SK-N-SH (cell line): ENCODE measurements around the gene EIPR1. TPM values are rescaled to one million over a fixed set of nuclear protein-coding genes. Genes with fewer than 3 reads are reported as not detected.

Experiments used
- CTCF ChIA-PET: fragments of 300-600, 350-600 bp; formaldehyde crosslinking; extraction: SDS; loops from one replicate; lab custom pipeline; 2021; lab: Yijun Ruan, JAX
- POLR2A ChIA-PET: fragments of 350-600 bp; sonication (Branson Sonifier 250); formaldehyde crosslinking; extraction: SDS; loops from one replicate; lab custom pipeline; 2020; ENCODE audit warnings: antibody characterized with exemption, inconsistent platforms; lab: Yijun Ruan, JAX
- DNase-seq: peaks from one replicate; pipeline ENCODE4 v3.0.0; 2012
- H2AFZ ChIP-seq: fragments of 200-600 bp; sonication (generic); 2 replicates; pipeline ENCODE4 v1.8.1; 2016; ENCODE audit warnings: antibody characterized with exemption, mild to moderate bottlenecking, low read depth
- H3F3A ChIP-seq: fragments of 200-600 bp; sonication (generic); replicated peaks from 2 replicates; pipeline ENCODE3; 2016; ENCODE audit warnings: antibody characterized with exemption, mild to moderate bottlenecking; ENCODE audit not compliant: insufficient read depth
- H3K27ac ChIP-seq, 2 experiments: fragments of 200-500 bp in 1 of 2; fragments of 200-600 bp in 1 of 2; sonication (Bioruptor generic) in 1 of 2; sonication (generic), shearing (Covaris generic) in 1 of 2; 2 replicates each; pipeline versions ENCODE4 v1.5.1 to v1.6.1; 2014 to 2016; ENCODE audit warnings: low read depth in 2 of 2, inconsistent platforms in 1 of 2, low read length in 1 of 2, mild to moderate bottlenecking in 1 of 2, mixed read lengths in 1 of 2
- H3K27me3 ChIP-seq: fragments of 200-600 bp; sonication (generic), shearing (Covaris generic); 2 replicates; pipeline ENCODE4 v1.6.1; 2016; ENCODE audit warnings: mixed run types; ENCODE audit not compliant: insufficient read depth
- H3K36me3 ChIP-seq, 2 experiments: fragments of 200-500 bp in 1 of 2; fragments of 200-600 bp in 1 of 2; sonication (Bioruptor generic) in 1 of 2; sonication (generic) in 1 of 2; replicated peaks in 1 of 2; 2 replicates each; pipeline versions ENCODE3 to v1.5.1; 2014 to 2016; ENCODE audit warnings: low read length in 1 of 2, mild to moderate bottlenecking in 1 of 2; ENCODE audit not compliant: insufficient read depth in 2 of 2, control insufficient read depth in 1 of 2
- H3K4me1 ChIP-seq, 2 experiments: fragments of 200-500 bp in 1 of 2; fragments of 200-600 bp in 1 of 2; sonication (Bioruptor generic) in 1 of 2; sonication (generic), shearing (Covaris generic) in 1 of 2; 2 replicates each; pipeline versions ENCODE4 v1.5.1 to v1.6.1; 2014 to 2016; ENCODE audit warnings: low read depth in 1 of 2, low read length in 1 of 2, mixed run types in 1 of 2; ENCODE audit not compliant: insufficient read depth in 2 of 2, control insufficient read depth in 1 of 2
- H3K4me2 ChIP-seq: fragments of 200-600 bp; sonication (generic), shearing (Covaris generic); 2 replicates; pipeline ENCODE4 v1.6.1; 2017; ENCODE audit warnings: mixed run types
- H3K4me3 ChIP-seq, 2 experiments: fragments of 200-500 bp in 1 of 2; fragments of 200-600 bp in 1 of 2; sonication (Bioruptor generic) in 1 of 2; sonication (generic), shearing (Covaris generic) in 1 of 2; 2 replicates each; pipeline versions ENCODE4 v1.5.1 to v1.8.1; 2014 to 2016; ENCODE audit warnings: low read depth in 2 of 2, inconsistent platforms in 1 of 2, low read length in 1 of 2, mild to moderate bottlenecking in 1 of 2, mixed read lengths in 1 of 2, moderate library complexity in 1 of 2
- H3K79me2 ChIP-seq: fragments of 200-600 bp; sonication (generic); 2 replicates; pipeline ENCODE4 v1.8.1; 2017; ENCODE audit warnings: mild to moderate bottlenecking; ENCODE audit not compliant: insufficient read depth
- H3K9ac ChIP-seq: fragments of 200-600 bp; sonication (generic); 2 replicates; pipeline ENCODE4 v1.6.1; 2017; ENCODE audit warnings: mixed run types
- H3K9me2 ChIP-seq: fragments of 200-600 bp; sonication (generic); 2 replicates; pipeline ENCODE4 v1.6.1; 2017; ENCODE audit warnings: mixed run types
- H3K9me3 ChIP-seq: fragments of 200-600 bp; sonication (generic); 2 replicates; pipeline ENCODE4 v1.6.1; 2017; ENCODE audit warnings: mixed run types, mild to moderate bottlenecking, moderate library complexity
- H4K20me1 ChIP-seq: fragments of 200-600 bp; sonication (generic); 2 replicates; pipeline ENCODE4 v1.6.1; 2017; ENCODE audit warnings: mild to moderate bottlenecking, mixed run types; ENCODE audit not compliant: insufficient read depth
- CHD2 ChIP-seq: fragments of 150-350 bp; IDR thresholded peaks from 2 replicates; pipeline ENCODE4 v1.6.1; 2018; ENCODE audit warnings: low read length; ENCODE audit not compliant: partially characterized antibody
- EZH2phosphoT487 ChIP-seq: fragments of 200-600 bp; sonication (generic); IDR thresholded peaks from 2 replicates; pipeline ENCODE4 v1.6.1; 2017; ENCODE audit warnings: low read depth, mixed run types, mild to moderate bottlenecking, antibody characterized with exemption, moderate library complexity, borderline replicate concordance
- FOXM1 ChIP-seq: IDR thresholded peaks from 2 replicates; pipeline ENCODE4 v1.4.0; 2012; ENCODE audit warnings: low read depth, mild to moderate bottlenecking
- GATA2 ChIP-seq: sonication (generic); formaldehyde crosslinking; IDR thresholded peaks from 2 replicates; pipeline ENCODE4 v1.5.0; 2020; ENCODE audit warnings: mild to moderate bottlenecking, missing genetic modification reagents
- JUND ChIP-seq: IDR thresholded peaks from 2 replicates; pipeline ENCODE4 v1.4.0; 2012
- MAX ChIP-seq: IDR thresholded peaks from 2 replicates; pipeline ENCODE4 v1.4.0; 2012; ENCODE audit warnings: low read depth
- MEF2A ChIP-seq: IDR thresholded peaks from 2 replicates; pipeline ENCODE4 v1.4.0; 2012; ENCODE audit warnings: low read depth, borderline replicate concordance
- NFIC ChIP-seq: IDR thresholded peaks from 2 replicates; pipeline ENCODE4 v1.4.0; 2012; ENCODE audit warnings: borderline replicate concordance
- NRF1 ChIP-seq: IDR thresholded peaks from 2 replicates; pipeline ENCODE4 v1.6.1; 2012; ENCODE audit warnings: low read depth, mild to moderate bottlenecking, low read length
- POLR2AphosphoS5 ChIP-seq: IDR thresholded peaks from 2 replicates; pipeline ENCODE4 v1.6.1; 2012; ENCODE audit warnings: low read depth, low read length
- RAD21 ChIP-seq: IDR thresholded peaks from 2 replicates; pipeline ENCODE4 v1.6.1; 2012; ENCODE audit warnings: mild to moderate bottlenecking, low read length
- RXRA ChIP-seq: IDR thresholded peaks from 2 replicates; pipeline ENCODE4 v1.4.0; 2012; ENCODE audit warnings: low read depth, mild to moderate bottlenecking, borderline replicate concordance
- SIN3A ChIP-seq: IDR thresholded peaks from 2 replicates; pipeline ENCODE4 v1.6.1; 2012; ENCODE audit warnings: low read depth, mild to moderate bottlenecking, low read length, moderate library complexity, borderline replicate concordance
- TAF1 ChIP-seq: IDR thresholded peaks from 2 replicates; pipeline ENCODE4 v1.6.1; 2012; ENCODE audit warnings: low read depth, mild to moderate bottlenecking, low read length, moderate library complexity, borderline replicate concordance
- TCF12 ChIP-seq: IDR thresholded peaks from 2 replicates; pipeline ENCODE4 v1.4.0; 2012
- TEAD4 ChIP-seq: IDR thresholded peaks from 2 replicates; pipeline ENCODE4 v1.4.0; 2012; ENCODE audit warnings: mild to moderate bottlenecking, borderline replicate concordance; ENCODE audit not compliant: insufficient read depth
- USF1 ChIP-seq: IDR thresholded peaks from 2 replicates; pipeline ENCODE4 v1.4.0; 2012; ENCODE audit warnings: low read depth, borderline replicate concordance
- WGBS: methylation state at CpG from one replicate; pipeline ENCODE4 v1.1.6; 2017; ENCODE audit warnings: low lambda C conversion rate; 5-methylcytosine and 5-hydroxymethylcytosine counted together
- polyA plus RNA-seq, 3 experiments: library from polyadenylated mRNA; depleted of rRNA; stranded (reverse); fragments of >200 nt; gene quantifications; 2 replicates each; pipeline ENCODE4 v1.2.3, GENCODE V29; 2012
- TF ChIP-seq, protein P1 (sequence below): fragments of 200-600 bp; sonication (generic); IDR thresholded peaks from 2 replicates; pipeline ENCODE4 v1.6.1; 2017; ENCODE audit warnings: antibody characterized with exemption, mild to moderate bottlenecking, moderate library complexity
- TF ChIP-seq, protein P2 (sequence below): IDR thresholded peaks from 2 replicates; pipeline ENCODE4; 2012

EIPR1 gene
- polyA plus RNA-seq, 1 of the 3 experiments (the other 2 are of a cell fraction) = 85.9 TPM

DNA sequence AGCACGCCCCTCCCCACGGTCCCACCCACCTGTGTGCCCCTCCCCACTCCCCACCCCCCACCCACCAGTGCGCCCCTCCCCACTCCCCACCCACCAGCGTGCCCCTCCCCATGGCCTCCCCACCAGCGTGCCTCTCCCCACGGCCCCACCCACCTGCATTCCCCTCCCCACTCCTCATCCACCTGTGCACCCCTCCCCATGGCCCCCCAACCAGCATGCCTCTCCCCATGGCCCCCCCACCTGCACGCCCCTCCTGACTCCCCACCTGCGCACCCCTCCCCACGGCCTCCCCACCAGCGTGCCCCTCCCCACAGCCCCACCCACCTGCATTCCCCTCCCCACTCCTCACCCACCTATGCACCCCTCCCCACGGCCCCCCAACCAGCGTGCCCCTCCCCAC is 190.2 kb downstream of the EIPR1 start:
- Histone ChIP-seq H3K9ac (no peak overlapping the region), H3K79me2 (no peaks in the 10 kb centered on the region), H3K27ac (no peak overlapping the region), H3K4me3 (no peak overlapping the region), H3K36me3 (peaks cover 4 to 49% of the 10 kb centered on the region in 2 experiments), H3K4me1 (peaks cover 0 to 14% of the 10 kb centered on the region in 2 experiments; a peak in 1 of 4 replicates), H3F3A (no peaks in the 10 kb centered on the region), H3K9me2 (no peaks in the 10 kb centered on the region), H3K9me3 (no peaks in the 10 kb centered on the region)
- CTCF ChIA-PET = no interaction called here
- TF ChIP-seq MAX (no peak), GATA2 (CRISPR knock-in tag) (no peak), TCF12 (no peak), TEAD4 (no peak), TAF1 (no peak), RXRA (no peak), FOXM1 (no peak), CHD2 (no peak), JUND (no peak)
- TF ChIP-seq, protein P1, sequence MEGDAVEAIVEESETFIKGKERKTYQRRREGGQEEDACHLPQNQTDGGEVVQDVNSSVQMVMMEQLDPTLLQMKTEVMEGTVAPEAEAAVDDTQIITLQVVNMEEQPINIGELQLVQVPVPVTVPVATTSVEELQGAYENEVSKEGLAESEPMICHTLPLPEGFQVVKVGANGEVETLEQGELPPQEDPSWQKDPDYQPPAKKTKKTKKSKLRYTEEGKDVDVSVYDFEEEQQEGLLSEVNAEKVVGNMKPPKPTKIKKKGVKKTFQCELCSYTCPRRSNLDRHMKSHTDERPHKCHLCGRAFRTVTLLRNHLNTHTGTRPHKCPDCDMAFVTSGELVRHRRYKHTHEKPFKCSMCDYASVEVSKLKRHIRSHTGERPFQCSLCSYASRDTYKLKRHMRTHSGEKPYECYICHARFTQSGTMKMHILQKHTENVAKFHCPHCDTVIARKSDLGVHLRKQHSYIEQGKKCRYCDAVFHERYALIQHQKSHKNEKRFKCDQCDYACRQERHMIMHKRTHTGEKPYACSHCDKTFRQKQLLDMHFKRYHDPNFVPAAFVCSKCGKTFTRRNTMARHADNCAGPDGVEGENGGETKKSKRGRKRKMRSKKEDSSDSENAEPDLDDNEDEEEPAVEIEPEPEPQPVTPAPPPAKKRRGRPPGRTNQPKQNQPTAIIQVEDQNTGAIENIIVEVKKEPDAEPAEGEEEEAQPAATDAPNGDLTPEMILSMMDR = no peak
- TF ChIP-seq, all 33 proteins: peak for 0
- Histone ChIP-seq H3K4me2 (no peak overlapping the region), H3K27me3 (no peaks in the 10 kb centered on the region), H2AFZ (no peak overlapping the region), H4K20me1 (no peaks in the 10 kb centered on the region)
- DNase-seq = no peak
- POLR2A ChIA-PET = no interaction called here
- WGBS = 93% methylated on average over 12 of the region's 12 CpGs

- Histone ChIP-seq H2AFZ (no peak overlapping the region), H3K27me3 (no peaks in the 10 kb centered on the region), H3K36me3 (peaks cover 4 to 42% of the 10 kb centered on the region in 2 experiments)
- no peak for TF ChIP-seq SIN3A
- TF ChIP-seq RAD21 = no peak
- TF ChIP-seq USF1 = no peak
- no peak for TF ChIP-seq TAF1
- TF ChIP-seq MAX = no peak
- TF ChIP-seq POLR2AphosphoS5 = no peak
- no peak for TF ChIP-seq EZH2phosphoT487
- TF ChIP-seq FOXM1 = no peak
- TF ChIP-seq NFIC = no peak
- no peak for TF ChIP-seq MEF2A
- no peak for TF ChIP-seq NRF1
- TF ChIP-seq, protein P2, sequence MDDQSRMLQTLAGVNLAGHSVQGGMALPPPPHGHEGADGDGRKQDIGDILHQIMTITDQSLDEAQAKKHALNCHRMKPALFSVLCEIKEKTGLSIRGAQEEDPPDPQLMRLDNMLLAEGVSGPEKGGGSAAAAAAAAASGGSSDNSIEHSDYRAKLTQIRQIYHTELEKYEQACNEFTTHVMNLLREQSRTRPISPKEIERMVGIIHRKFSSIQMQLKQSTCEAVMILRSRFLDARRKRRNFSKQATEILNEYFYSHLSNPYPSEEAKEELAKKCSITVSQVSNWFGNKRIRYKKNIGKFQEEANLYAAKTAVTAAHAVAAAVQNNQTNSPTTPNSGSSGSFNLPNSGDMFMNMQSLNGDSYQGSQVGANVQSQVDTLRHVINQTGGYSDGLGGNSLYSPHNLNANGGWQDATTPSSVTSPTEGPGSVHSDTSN = no peak
- TF ChIP-seq, all 33 proteins: peak for 0
- no peaks in the 10 kb centered on the region for H3K9me3 ChIP-seq
- no peak overlapping the region for H3K4me2 ChIP-seq
- ChIA-PET POLR2A (no interaction called here), CTCF (no interaction called here)
- no peak overlapping the region; a peak in 1 of 4 replicates for H3K27ac ChIP-seq
- H3K4me3 ChIP-seq = no peak overlapping the region
- peaks cover 0 to 12% of the 10 kb centered on the region in 2 experiments; a peak in 1 of 4 replicates for H3K4me1 ChIP-seq
- no peaks in the 10 kb centered on the region for H3F3A ChIP-seq
- WGBS = 100% methylated on average over 8 of the region's 8 CpGs
- H4K20me1 ChIP-seq = no peaks in the 10 kb centered on the region
- no peak overlapping the region for H3K9ac ChIP-seq
- H3K79me2 ChIP-seq = 0 out of 2 replicates have a peak, but pooled peaks cover 2% of the 10 kb centered on the region
- DNase-seq = no peak
- no peaks in the 10 kb centered on the region for H3K9me2 ChIP-seq
These were observed 190.9 kb downstream of the EIPR1 start for GRCh38 chr2:3186766-3187165.
